Right ventricle myocardium superior (tissue), 1 donor: ENCODE results near the gene CBLB. TPM values are rescaled to one million over a fixed set of nuclear protein-coding genes. Genes with fewer than 3 reads are reported as not detected.
A peak's percentile ranks its signal among the peaks of the same experiment; 100 is the strongest.

Experiments
- ATAC-seq: fragments of 200-7000 bp; cut with Tn5 transposase; one replicate; pipeline ENCODE4 v1.9.1; 2020; ENCODE audit warnings: mild to moderate bottlenecking; ENCODE audit not compliant: poor library complexity
- DNase-seq: peaks from one replicate; pipeline ENCODE4 v3.0.0-alpha.2; 2020
- intact Hi-C: fragments of 100-400 bp; cut with DNase I; formaldehyde crosslinking; loops from one replicate; pipeline ENCODE4 v1.11.2; 2022
- total RNA-seq: library from RNA; stranded (reverse); fragmentation: NEBNext Ultra II Directional; extraction: Animal tissue kit (Norgen Biotek cat#: 25700); gene quantifications from one replicate; pipeline ENCODE4 v1.2.1, GENCODE V29; 2021
- donor health status: DM: no; HTN: yes; CAD: no; lungs with severe emphysema.

CBLB gene
- total RNA-seq, 1 donor from 2014 or later: 56.7 TPM

DNA sequence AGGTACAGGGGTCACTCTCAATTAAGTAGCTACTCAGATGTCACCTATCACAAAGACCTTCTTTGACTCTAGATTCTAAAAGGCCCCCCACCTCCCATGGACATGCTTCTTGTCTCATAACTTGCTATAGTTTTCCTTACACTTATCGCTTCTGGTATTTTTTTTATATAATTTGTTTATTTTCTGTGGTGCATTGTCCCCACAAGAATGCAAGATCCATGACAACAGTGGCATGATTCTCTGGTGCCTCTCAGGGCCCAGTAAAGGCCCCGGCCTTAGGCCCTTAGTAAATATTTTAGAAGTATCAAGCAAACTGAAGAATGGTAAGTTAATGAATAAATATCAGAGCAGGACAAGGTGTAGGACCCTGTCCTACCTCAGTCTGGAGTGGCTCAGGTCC is 248.6 kb downstream of the CBLB start:
- intact Hi-C loops: no loop called here
- no peak for DNase-seq
- ATAC-seq: no peak

DNA sequence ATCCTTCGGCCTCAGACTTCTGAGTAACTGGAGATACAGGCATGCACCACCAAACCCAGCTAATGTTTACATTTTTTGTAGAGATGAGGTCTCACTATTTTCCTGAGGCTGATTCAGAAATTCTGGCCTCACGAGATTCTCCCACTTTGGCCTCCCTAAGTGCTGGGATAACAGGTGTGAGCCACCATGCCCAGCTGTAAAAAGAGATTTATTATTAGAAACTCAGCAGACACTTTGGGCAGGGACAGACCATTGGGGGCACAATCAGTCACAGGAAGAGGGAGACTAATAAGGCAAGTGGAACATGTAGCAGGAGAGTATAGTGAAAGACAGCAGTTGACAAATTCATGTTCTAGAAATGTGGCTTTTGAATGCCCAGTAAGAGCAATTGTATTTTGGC is 249.2 kb downstream of the CBLB start:
- ATAC-seq (no peak), DNase-seq (no peak)
- intact Hi-C loops: no loop called here

DNA sequence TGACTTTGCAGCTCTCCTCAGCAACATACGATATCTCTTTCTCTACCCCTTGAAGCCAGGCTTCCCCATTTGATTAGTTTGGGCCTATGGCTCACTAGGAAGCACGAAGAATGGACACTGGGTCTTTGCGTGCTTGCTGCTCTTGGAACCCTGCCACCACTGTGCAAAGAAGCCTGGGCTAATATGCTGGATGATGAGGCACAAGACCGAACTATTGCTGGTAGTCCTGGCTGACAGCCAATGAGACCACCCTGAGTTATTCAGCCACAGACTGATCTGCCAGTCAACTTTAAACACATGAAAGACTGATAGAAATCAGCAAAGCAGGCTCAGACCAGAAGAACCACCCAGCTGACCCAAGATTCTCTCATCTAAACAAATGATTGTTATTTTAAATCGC is 250.3 kb downstream of the CBLB start:
- no peak for ATAC-seq
- intact Hi-C loops: no loop called here
- DNase-seq: no peak

DNA sequence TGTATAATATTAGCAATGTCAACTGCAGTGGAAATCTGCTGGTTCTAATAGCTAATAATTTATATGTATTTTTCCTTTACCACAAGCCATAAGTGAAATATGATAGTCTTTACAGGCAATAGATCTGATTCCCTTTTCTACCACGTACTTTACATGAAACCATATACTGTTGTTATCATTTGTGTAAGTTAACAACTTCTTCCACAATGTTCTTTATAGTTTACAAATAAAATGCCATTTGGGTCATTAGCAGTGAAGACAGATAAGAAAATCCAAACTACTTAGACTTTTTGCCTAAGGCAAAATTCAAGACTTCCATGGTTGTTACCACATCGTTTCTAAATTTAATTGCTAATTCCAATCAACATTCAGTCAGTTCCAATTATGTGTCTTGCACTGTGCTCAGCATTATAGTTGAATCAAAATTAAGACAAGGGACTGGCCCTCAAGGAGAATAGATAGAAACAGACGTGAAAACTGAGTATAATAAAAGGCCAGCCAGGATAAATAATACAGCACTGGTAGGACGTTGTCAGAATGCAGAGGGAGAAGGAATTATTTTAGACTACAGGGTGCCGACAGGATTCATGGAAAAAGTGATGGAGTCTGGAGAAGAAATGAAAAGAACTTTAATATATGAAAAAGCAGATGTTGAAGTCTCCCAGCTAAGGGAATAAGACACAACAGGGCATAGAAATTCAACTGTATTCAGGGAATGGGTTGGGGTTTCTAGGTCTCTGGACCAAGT is 252.3 kb downstream of the CBLB start:
- DNase-seq (no peak), ATAC-seq (no peak)
- intact Hi-C loops: no loop called here

DNA sequence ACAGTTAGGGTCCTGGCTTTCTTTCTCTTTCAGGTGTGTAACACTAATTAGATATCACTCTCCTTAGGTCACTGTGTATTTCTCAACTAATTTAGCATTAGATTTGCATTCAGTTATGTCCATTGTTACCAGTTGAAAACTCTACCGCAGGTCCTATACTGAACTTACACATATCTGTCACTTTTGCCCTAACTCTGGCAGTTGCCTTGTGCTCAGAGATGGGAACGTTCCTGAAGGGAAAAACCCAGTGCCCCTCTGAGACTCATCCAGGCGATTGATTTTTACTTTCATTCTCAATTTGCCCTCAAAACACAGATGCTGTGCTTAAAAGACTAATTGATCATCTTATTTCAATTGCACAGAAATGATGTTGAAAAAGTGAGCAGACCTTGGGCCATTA is 253.0 kb downstream of the CBLB start:
- DNase-seq: no peak
- intact Hi-C loops: no loop called here
- ATAC-seq: no peak

DNA sequence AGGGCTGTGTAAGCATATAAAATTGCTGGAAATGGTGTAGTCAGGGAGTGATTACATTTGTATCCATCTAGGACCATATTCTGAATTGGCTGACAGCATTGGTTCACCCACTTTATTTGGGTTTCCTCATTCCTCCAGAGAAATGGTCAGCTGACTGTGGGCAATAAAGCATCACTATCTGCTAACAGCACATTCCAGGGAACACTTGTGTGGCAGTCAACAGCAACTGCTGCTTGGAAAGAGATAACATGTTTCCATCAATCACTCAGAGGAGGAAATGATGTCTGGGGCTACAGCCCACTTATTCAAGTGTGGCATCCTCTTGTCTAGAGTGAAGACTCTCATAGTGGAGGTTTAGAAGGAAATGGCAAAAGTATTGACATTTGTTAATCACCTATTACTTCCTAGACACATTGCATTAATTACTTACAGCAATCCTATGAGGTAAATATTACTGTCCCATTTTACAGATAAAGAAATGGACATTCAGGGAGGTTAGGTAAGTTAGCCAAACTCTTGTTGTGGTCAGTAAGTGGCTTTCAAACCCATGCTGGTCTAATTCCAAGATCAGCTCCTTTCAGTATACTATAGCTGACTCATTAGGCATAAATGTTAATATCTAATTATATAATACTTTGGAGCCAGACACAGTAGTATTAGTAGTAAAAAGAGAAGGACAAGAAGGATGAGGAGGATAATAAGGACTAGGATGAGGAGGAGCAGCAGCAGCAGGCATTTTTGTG is 254.4 kb downstream of the CBLB start:
- ATAC-seq: peak; percentile 80
- DNase-seq: no peak
- intact Hi-C loops: no loop called here

DNA sequence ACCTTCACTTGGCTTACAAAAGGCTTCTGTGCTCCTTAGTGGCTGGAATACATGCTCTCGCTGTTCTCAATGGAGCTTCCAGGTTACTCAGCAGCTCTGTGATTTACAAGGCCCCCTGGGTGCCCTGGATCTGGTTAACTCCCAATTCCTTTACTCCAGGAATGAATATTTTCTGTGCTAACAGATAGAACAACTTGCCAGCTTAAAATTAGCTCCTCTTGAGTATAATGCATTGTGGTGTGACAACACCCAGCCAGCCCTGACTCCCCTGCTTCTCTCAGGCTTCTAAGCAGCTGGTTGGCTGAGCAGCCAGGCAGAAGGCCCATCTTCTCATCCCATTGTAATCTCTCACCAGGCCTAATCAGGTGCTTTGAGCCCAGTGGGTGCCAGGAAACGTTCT is 255.7 kb downstream of the CBLB start:
- DNase-seq: no peak
- ATAC-seq: peak; percentile 63
- intact Hi-C loops: no loop called here

DNA sequence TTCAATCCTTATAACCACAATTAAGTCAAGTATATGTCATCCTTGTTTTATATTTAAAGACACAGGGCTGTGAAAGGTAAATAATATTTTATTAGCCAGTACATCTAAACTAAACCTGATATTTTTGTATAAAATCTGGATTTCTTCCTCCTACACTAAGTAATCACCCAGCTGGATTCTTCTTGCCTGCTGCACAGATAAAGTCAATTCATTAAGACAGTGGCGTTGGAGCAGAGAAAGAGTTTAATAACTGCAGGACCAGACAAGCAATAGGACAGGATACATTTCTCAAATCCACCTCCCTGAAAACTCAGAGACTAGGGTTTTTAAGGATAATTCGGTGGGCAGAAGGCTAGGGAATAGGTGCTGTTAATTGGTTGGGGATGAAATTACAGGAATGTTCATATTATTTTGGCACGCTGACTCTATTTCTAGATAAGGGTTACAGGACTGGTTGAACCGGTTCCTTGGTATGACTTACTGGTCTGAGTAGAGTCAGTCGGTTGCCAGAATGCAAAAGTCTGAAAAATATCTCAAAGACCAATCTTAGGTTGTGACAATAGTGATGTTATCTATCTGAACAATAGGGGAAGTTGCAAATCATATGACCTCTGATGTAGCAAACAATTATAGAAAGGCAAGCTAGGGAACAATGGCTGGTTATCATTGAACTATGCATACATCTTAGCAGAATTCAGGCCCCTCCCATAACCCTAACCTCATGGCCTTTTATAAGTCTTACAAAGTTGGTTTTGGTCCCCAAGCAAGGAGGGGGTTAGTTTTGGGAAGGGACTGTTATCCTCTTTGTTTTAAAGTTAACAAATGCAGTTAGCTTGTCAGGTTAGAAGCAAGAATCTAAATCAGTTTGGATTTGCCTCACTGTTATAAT is 257.3 kb downstream of the CBLB start:
- intact Hi-C loops: no loop called here
- DNase-seq (no peak), ATAC-seq (no peak)

DNA sequence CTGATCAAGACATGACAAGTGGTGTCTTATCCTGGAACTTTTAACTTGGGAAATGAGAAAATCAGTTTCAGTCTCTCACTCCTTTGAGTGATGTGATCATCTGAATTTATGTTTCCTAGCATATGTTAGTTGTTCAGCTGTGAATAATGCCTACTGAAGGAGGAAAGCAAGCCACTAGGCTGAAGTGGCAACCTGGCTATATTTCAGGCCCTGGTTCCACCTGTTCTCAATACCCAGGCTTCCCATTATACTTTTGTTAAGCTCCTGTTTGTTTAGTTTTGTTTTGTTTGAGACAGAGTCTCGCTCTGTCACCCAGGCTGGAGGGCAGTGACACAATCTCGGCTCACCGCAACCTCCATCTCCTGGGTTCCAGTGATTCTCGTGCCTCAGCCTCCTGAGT is 258.3 kb downstream of the CBLB start:
- ATAC-seq: no peak

DNA sequence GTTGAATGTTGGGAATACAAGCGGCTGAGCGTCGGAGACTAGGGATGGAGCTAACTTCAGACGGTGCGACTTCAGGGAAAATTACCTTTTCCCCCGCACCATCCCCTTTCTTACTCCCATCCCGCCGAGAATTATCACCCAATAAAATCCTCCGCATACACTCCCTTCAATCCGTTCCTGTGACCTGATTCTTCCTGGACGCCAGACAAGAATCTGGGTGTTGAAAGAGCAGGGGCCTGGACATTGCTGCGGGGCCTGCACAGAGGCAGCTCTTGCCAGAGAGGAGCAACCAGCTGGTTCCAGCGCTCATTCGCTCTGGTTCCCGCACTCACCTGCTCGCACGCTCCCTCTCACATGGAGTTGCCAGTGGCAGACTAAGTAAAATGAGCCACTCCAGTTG is 260.2 kb downstream of the CBLB start:
- ATAC-seq (peak; percentile 85), DNase-seq (peak; percentile 51)
- intact Hi-C loops: no loop called here

More for the DNA sequence above, 258.3 kb downstream of the CBLB start:
- intact Hi-C loops: no loop called here
- DNase-seq: no peak

DNA sequence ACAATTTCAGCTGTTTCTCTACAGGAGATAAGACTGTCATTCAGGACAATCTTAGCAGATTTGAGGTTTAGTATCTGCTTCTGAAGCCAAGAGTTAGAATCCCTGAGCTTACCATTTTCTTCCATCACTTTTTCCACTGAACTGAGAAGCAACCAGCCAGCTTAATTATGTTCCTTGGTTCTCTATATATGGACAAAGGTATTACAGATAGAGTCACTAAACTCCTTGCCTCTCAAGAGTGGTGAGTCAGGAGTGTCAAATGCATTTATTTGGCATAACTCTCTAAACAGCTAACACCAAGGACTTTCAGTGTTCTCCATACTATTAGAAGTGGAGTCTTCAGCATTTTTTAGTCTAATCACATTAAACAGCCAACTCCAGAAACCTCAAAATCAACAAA is 262.8 kb downstream of the CBLB start:
- DNase-seq (no peak), ATAC-seq (no peak)
- intact Hi-C loops: no loop called here
